ENCODE measurements around the gene UTRN. TPM values are rescaled to one million over a fixed set of nuclear protein-coding genes. Genes with fewer than 3 reads are reported as not detected.

UTRN gene
- total and polyA plus RNA-seq, 4 donors: 24.6 to 489 (median 123) TPM

DNA sequence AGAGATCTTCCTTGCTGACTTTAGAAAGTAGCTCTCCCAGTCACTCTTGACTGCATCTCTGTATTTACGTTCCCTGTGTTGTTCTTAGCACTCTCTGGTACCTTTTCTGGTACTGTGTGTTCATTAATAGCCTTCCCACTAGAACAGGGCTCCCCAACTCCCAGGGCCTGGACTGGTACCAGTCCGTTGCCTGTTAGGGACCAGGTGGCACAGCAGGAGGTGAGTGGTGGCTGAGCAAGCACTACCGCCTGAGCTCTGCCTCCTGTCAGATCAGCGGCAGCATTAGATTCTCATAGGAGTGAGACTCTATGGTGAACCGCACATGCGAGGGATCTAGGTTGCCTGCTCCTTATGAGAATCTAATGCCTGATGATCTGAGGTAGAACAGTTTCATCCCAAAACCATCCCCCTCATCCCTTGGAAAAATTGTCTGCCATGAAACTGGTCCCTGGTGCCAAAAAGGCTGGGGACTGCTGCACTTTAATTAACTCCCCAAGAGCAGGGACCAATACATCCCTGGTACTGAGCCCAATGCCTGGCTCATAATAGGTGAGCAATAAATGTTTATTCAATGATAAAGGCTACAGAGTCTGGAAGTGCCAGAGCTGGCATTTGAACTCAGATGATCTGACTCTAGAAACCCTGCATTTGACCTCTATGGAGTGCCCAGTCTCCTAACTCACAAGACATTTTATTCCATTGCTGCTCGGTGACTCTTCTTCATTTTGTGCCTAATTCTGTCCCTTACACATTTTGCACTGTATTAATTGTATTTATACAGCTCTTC, 11.0 kb downstream of the UTRN start:
- TF ChIP-seq, protein P1, sequence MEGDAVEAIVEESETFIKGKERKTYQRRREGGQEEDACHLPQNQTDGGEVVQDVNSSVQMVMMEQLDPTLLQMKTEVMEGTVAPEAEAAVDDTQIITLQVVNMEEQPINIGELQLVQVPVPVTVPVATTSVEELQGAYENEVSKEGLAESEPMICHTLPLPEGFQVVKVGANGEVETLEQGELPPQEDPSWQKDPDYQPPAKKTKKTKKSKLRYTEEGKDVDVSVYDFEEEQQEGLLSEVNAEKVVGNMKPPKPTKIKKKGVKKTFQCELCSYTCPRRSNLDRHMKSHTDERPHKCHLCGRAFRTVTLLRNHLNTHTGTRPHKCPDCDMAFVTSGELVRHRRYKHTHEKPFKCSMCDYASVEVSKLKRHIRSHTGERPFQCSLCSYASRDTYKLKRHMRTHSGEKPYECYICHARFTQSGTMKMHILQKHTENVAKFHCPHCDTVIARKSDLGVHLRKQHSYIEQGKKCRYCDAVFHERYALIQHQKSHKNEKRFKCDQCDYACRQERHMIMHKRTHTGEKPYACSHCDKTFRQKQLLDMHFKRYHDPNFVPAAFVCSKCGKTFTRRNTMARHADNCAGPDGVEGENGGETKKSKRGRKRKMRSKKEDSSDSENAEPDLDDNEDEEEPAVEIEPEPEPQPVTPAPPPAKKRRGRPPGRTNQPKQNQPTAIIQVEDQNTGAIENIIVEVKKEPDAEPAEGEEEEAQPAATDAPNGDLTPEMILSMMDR (IDR thresholded peaks at IDR 0.05; ENCODE audit: control extremely low read depth, extremely low read depth): no peak
- Histone ChIP-seq H3K9me3 (ENCODE audit: control insufficient read depth in 4 of 4, insufficient read depth in 3 of 4, low read length in 3 of 4) (no peaks in the 10 kb centered on the region), H3K36me3 (ENCODE audit: control insufficient read depth in 4 of 4, insufficient read depth in 4 of 4, low read length in 4 of 4) (peaks cover 0 to 8% (median 3%) of the 10 kb centered on the region in 4 donors), H3K27ac (ENCODE audit: low read depth in 1 of 2, low read length in 1 of 2) (peak overlapping the region; percentile 26 to 55), H3K4me1 (ENCODE audit: control insufficient read depth in 5 of 5, insufficient read depth in 5 of 5, low read length in 5 of 5) (peaks cover 0 to 20% (median 14%) of the 10 kb centered on the region in 5 donors), H3K9ac (ENCODE audit: insufficient read depth in 1 of 2, low read length in 2 of 2) (no peak overlapping the region), H3K27me3 (ENCODE audit: control insufficient read depth in 3 of 3, insufficient read depth in 3 of 3, low read length in 2 of 3) (no peaks in the 10 kb centered on the region), H3K4me3 (no peak overlapping the region)
- WGBS, 2 donors: 98 to 99% methylated on average over 7 of the region's 7 CpGs
- no peak for ATAC-seq (ENCODE audit: insufficient read depth, low FRiP score)
- no peak for DNase-seq

DNA sequence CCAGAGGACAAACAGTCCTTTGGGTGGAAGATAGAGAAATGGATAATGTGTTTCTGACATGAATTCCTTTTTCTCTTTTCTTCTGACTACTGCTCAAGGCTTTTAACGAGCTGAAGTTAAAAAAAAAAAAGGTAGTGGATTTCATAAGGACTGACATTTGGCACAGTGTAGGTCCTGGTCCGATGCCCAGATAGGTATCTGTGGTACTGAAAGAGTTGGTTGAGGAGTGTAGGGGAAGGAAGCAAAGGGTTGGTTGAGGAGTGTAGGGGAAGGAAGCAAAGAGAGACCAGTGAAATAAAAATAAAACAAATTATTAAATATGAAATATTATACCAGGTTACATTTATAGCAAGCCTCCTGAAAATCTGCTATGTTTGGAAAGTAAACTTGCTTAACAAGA, 11.8 kb downstream of the UTRN start:
- H3K4me1 ChIP-seq (ENCODE audit: control insufficient read depth in 5 of 5, insufficient read depth in 5 of 5, low read length in 5 of 5): peaks cover 0 to 20% (median 14%) of the 10 kb centered on the region in 5 donors
- WGBS, 2 donors: 9 to 16% methylated on average over 2 of the region's 2 CpGs
- ATAC-seq (ENCODE audit: insufficient read depth, low FRiP score): no peak

DNA sequence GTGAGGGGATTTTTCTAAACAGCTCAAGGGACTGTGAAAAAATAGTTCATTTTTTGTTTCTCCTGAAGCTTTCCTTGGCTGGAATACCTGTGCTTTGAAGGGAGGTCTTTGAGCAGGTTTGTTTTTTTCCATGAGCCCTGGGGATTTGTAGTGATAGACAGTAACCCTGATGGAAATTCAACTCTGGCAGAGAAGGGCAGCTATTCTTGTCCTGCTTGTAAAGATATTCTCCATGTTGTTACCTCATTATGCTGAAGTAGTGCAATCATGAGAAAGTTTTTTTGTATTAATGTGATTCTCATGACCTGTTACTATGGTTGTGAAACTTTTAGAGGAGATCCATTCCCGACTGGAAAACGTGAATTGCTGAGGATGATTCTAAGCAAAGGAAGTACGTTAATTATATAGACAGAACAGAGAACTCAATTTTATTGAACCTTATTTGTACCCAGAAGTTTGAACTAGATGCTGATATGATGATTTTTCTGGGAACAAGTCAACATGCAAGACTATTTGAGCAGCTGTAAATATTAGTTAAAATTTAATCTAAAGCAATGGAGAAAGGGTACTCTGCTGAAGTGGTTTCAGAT, 12.5 kb downstream of the UTRN start:
- Histone ChIP-seq H3K27me3 (ENCODE audit: control insufficient read depth in 3 of 3, insufficient read depth in 3 of 3, low read length in 2 of 3) (no peaks in the 10 kb centered on the region), H3K9ac (ENCODE audit: insufficient read depth in 1 of 2, low read length in 2 of 2) (no peak overlapping the region), H3K4me1 (ENCODE audit: control insufficient read depth in 5 of 5, insufficient read depth in 5 of 5, low read length in 5 of 5) (peaks cover 0 to 20% (median 14%) of the 10 kb centered on the region in 5 donors), H3K36me3 (ENCODE audit: control insufficient read depth in 4 of 4, insufficient read depth in 4 of 4, low read length in 4 of 4) (peaks cover 0 to 8% (median 5%) of the 10 kb centered on the region in 4 donors), H3K27ac (ENCODE audit: low read depth in 1 of 2, low read length in 1 of 2) (peak overlapping the region in 1 of 2 donors; percentile 40), H3K9me3 (ENCODE audit: control insufficient read depth in 4 of 4, insufficient read depth in 3 of 4, low read length in 3 of 4) (no peaks in the 10 kb centered on the region), H3K4me3 (no peak overlapping the region)
- DNase-seq: peak in 1 of 3 donors; percentile 87
- 52 to 75% methylated on average over 3 of the region's 3 CpGs for whole genome bisulfite sequencing, 2 donors
- no peak for ATAC-seq (ENCODE audit: insufficient read depth, low FRiP score)
- TF ChIP-seq, protein P1 (IDR thresholded peaks at IDR 0.05; ENCODE audit: control extremely low read depth, extremely low read depth): no peak

More for the DNA sequence above, 11.8 kb downstream of the UTRN start:
- Histone ChIP-seq H3K9me3 (ENCODE audit: control insufficient read depth in 4 of 4, insufficient read depth in 3 of 4, low read length in 3 of 4) (no peaks in the 10 kb centered on the region), H3K27ac (ENCODE audit: low read depth in 1 of 2, low read length in 1 of 2) (peak overlapping the region in 1 of 2 donors; percentile 26), H3K27me3 (ENCODE audit: control insufficient read depth in 3 of 3, insufficient read depth in 3 of 3, low read length in 2 of 3) (no peaks in the 10 kb centered on the region), H3K9ac (ENCODE audit: insufficient read depth in 1 of 2, low read length in 2 of 2) (no peak overlapping the region), H3K36me3 (ENCODE audit: control insufficient read depth in 4 of 4, insufficient read depth in 4 of 4, low read length in 4 of 4) (peaks cover 0 to 8% (median 6%) of the 10 kb centered on the region in 4 donors), H3K4me3 (no peak overlapping the region)
- peak in 1 of 3 donors; percentile 35 for DNase-seq
- TF ChIP-seq, protein P1 (IDR thresholded peaks at IDR 0.05; ENCODE audit: control extremely low read depth, extremely low read depth): no peak
